Small intestine (tissue), 16 donors: ENCODE results near the gene TMEM175. TPM values are rescaled to one million over a fixed set of nuclear protein-coding genes. Genes with fewer than 3 reads are reported as not detected.

Experiments
- DNase-seq, 2 donors: peaks; one replicate each; pipeline versions ENCODE4 v3.0.0 to v3.0.0-alpha.2; 2013
- FAIRE-seq: peaks from 2 replicates; lab custom pipeline; 2012; peaks lifted over from hg19 to GRCh38; lab: Jason Lieb, UNC
- H3K27ac ChIP-seq, 3 donors: one replicate each; pipeline ENCODE4 v1.5.1; 2013; ENCODE audit warnings: low read length in 2 of 3, mild to moderate bottlenecking in 2 of 3, control low read depth in 1 of 3, inconsistent platforms in 1 of 3, low read depth in 1 of 3, moderate library complexity in 1 of 3
- H3K27me3 ChIP-seq, 3 donors: one replicate each; pipeline ENCODE4 v1.6.1; 2013; ENCODE audit warnings: low read length in 3 of 3, inconsistent platforms in 1 of 3; ENCODE audit not compliant: control insufficient read depth in 3 of 3, insufficient read depth in 3 of 3
- H3K36me3 ChIP-seq, 3 donors: one replicate each; pipeline ENCODE4 v1.6.1; 2013; ENCODE audit warnings: low read length in 3 of 3, inconsistent platforms in 1 of 3, low read depth in 1 of 3, mild to moderate bottlenecking in 1 of 3, moderate library complexity in 1 of 3; ENCODE audit not compliant: control insufficient read depth in 3 of 3, insufficient read depth in 2 of 3
- H3K4me1 ChIP-seq, 3 donors: one replicate each; pipeline ENCODE4 v1.6.1; 2013; ENCODE audit warnings: low read length in 2 of 3, inconsistent platforms in 1 of 3, low read depth in 1 of 3, mild to moderate bottlenecking in 1 of 3, moderate library complexity in 1 of 3; ENCODE audit not compliant: control insufficient read depth in 3 of 3, insufficient read depth in 2 of 3
- H3K4me3 ChIP-seq, 3 donors: one replicate each; pipeline ENCODE4 v1.5.1; 2013; ENCODE audit warnings: low read length in 3 of 3, control low read depth in 1 of 3, inconsistent platforms in 1 of 3, low read depth in 1 of 3, mild to moderate bottlenecking in 1 of 3, moderate library complexity in 1 of 3
- H3K9me3 ChIP-seq, 2 donors: one replicate each; pipeline ENCODE4 v1.6.1; 2013; ENCODE audit warnings: low read depth in 1 of 2, low read length in 1 of 2; ENCODE audit not compliant: control insufficient read depth in 2 of 2, insufficient read depth in 1 of 2
- WGBS, 3 donors: extraction: QIAGEN DNeasy Blood & Tissue Kit; methylation state at CpG; one replicate each; pipeline ENCODE4 v1.1.7; 2013; 5-methylcytosine and 5-hydroxymethylcytosine counted together
- long read RNA-seq, 10 donors: transcript quantifications; one replicate each; lab custom pipeline, GENCODE V29; 2026
- polyA plus RNA-seq, 4 donors: library from polyadenylated mRNA; stranded (reverse) in 3 of 4; unstranded in 1 of 4; fragments of 200-250 nt in 3 of 4; fragments of 120-200 nt in 1 of 4; gene quantifications; one replicate each; pipeline versions ENCODE4 v1.2.1 to v1.2.3, GENCODE V29; 2013
- donor health status: healthy with polysubstance abuse.
- donor health status: control.
- donor health status: control.
- donor health status: Bipolar disorder and iron deficiency.
- donor health status: healthy.

The TMEM175 gene
- 10 to 100 TPM; 23.1 to 29.5 (median 24.3) TPM for polyA plus RNA-seq
- long read RNA-seq, donor 1, result 0 reads
- long read RNA-seq, donor 2, partial matches to known transcripts, result 0 of 1 reads
- long read RNA-seq, donor 2, other reads (novel, unspliced or antisense), result 0 of 1 reads
- long read RNA-seq, donor 3, partial matches to known transcripts, result 0 of 4 reads
- long read RNA-seq, donor 3, other reads (novel, unspliced or antisense), result 0 of 4 reads
- long read RNA-seq, donor 4, result 0 reads
- long read RNA-seq, donor 5, result 0 reads
- long read RNA-seq, donor 6, result 0 reads
- long read RNA-seq, donor 7, result 0 reads
- long read RNA-seq, donor 8, partial matches to known transcripts, result 0 of 4 reads
- long read RNA-seq, donor 8, other reads (novel, unspliced or antisense), result 0 of 4 reads
- long read RNA-seq, donor 9, partial matches to known transcripts, result 0 of 3 reads
- long read RNA-seq, donor 9, other reads (novel, unspliced or antisense), result 0 of 3 reads
- long read RNA-seq, donor 10, transcript TMEM175-201 (11 exons, 1,860 nt), result major isoform, 5 of 12 reads
- long read RNA-seq, donor 10, partial matches to known transcripts, result 0 of 12 reads
- long read RNA-seq, donor 10, other reads (novel, unspliced or antisense), result 0 of 12 reads

GRCh38 chr4:931960-932712 lies at the start of gene TMEM175, which contains the start of gene GAK:
Gene TMEM175, plus strand, starts transcription at chr4:932460. Its CDS starts 15,280 bp downstream, at chr4:947740.
Gene GAK, minus strand, starts transcription at chr4:932316. Its CDS starts 129 bp downstream, at chr4:932187.
- Histone ChIP-seq H3K4me3 (peak within 1 kb of the TSS; percentile 92 to 99 (median 99)), H3K27me3 (no peaks in the 10 kb centered on the region), H3K9me3 (no peaks in the 10 kb centered on the region), H3K27ac (peak within 1 kb of the TSS; percentile 87 to 98 (median 98)), H3K36me3 (peaks cover 0 to 10% (median 0%) of the 10 kb centered on the region in 3 donors), H3K4me1 (peaks cover 4 to 26% (median 13%) of the 10 kb centered on the region in 3 donors)
- DNase-seq (peak; percentile 96 to 99), FAIRE-seq (no peak)
- 0% methylated on average over 86 to 99 of the region's 99 CpGs for WGBS, 3 donors

- no peak overlapping the region for H3K27ac ChIP-seq
- H3K27me3 ChIP-seq, result no peaks in the 10 kb centered on the region
- H3K4me3 ChIP-seq, result no peak overlapping the region
- H3K4me1 ChIP-seq, result no peaks in the 10 kb centered on the region
- FAIRE-seq (no peak), DNase-seq (no peak)
- 92 to 96% (median 95%) methylated on average over 21 to 22 of the region's 22 CpGs for WGBS, 3 donors
- no peaks in the 10 kb centered on the region for H3K9me3 ChIP-seq
- peaks cover 9 to 93% (median 28%) of the 10 kb centered on the region in 3 donors for H3K36me3 ChIP-seq
These were observed 49.6 kb upstream of the TMEM175 start for GRCh38 chr4:882646-883045.

GRCh38 chr4:883377-884095 lies 48.7 kb upstream of the TMEM175 start:
- peaks cover 9 to 98% (median 31%) of the 10 kb centered on the region in 3 donors for H3K36me3 ChIP-seq
- 93 to 94% (median 94%) methylated on average over 24 to 26 of the region's 26 CpGs for WGBS, 3 donors

GRCh38 chr4:884259-884658 lies 48.0 kb upstream of the TMEM175 start:
- Histone ChIP-seq H3K27ac (no peak overlapping the region), H3K9me3 (no peaks in the 10 kb centered on the region), H3K4me1 (no peaks in the 10 kb centered on the region), H3K27me3 (no peaks in the 10 kb centered on the region), H3K36me3 (peaks cover 9 to 99% (median 36%) of the 10 kb centered on the region in 3 donors), H3K4me3 (no peak overlapping the region)
- DNase-seq (no peak), FAIRE-seq (no peak)
- 93 to 94% (median 94%) methylated on average over 14 to 15 of the region's 15 CpGs for WGBS, 3 donors

More at GRCh38 chr4:883377-884095, 48.7 kb upstream of the TMEM175 start:
- no peak overlapping the region for H3K27ac ChIP-seq
- no peaks in the 10 kb centered on the region for H3K9me3 ChIP-seq
- no peak overlapping the region for H3K4me3 ChIP-seq
- H3K4me1 ChIP-seq, result no peaks in the 10 kb centered on the region
- no peaks in the 10 kb centered on the region for H3K27me3 ChIP-seq
- FAIRE-seq (no peak), DNase-seq (no peak)

GRCh38 chr4:884896-885295 lies 47.4 kb upstream of the TMEM175 start:
- FAIRE-seq (no peak), DNase-seq (no peak)
- 86 to 91% (median 90%) methylated on average over 24 of the region's 24 CpGs for WGBS, 3 donors
- H3K9me3 ChIP-seq, result no peaks in the 10 kb centered on the region
- no peaks in the 10 kb centered on the region for H3K27me3 ChIP-seq
- no peaks in the 10 kb centered on the region for H3K4me1 ChIP-seq
- H3K36me3 ChIP-seq, result peaks cover 9 to 100% (median 31%) of the 10 kb centered on the region in 3 donors
- H3K27ac ChIP-seq, result no peak overlapping the region
- no peak overlapping the region for H3K4me3 ChIP-seq

- peaks cover 9 to 100% (median 30%) of the 10 kb centered on the region in 3 donors for H3K36me3 ChIP-seq
- 93 to 95% (median 94%) methylated on average over 10 of the region's 10 CpGs for WGBS, 3 donors
These were observed 46.9 kb upstream of the TMEM175 start for GRCh38 chr4:885353-885752.

GRCh38 chr4:886244-886643 lies 46.0 kb upstream of the TMEM175 start:
- WGBS, 3 donors, result 89 to 97% (median 97%) methylated on average over 9 of the region's 9 CpGs
- Histone ChIP-seq H3K27ac (no peak overlapping the region), H3K4me3 (no peak overlapping the region), H3K27me3 (no peaks in the 10 kb centered on the region), H3K4me1 (no peaks in the 10 kb centered on the region), H3K36me3 (peaks cover 6 to 100% (median 35%) of the 10 kb centered on the region in 3 donors), H3K9me3 (no peaks in the 10 kb centered on the region)
- FAIRE-seq (no peak), DNase-seq (no peak)

More at GRCh38 chr4:885353-885752, 46.9 kb upstream of the TMEM175 start:
- H3K9me3 ChIP-seq, result no peaks in the 10 kb centered on the region
- DNase-seq, result no peak
- no peak overlapping the region for H3K4me3 ChIP-seq
- no peaks in the 10 kb centered on the region for H3K4me1 ChIP-seq
- FAIRE-seq, result no peak
- H3K27ac ChIP-seq, result no peak overlapping the region
- no peaks in the 10 kb centered on the region for H3K27me3 ChIP-seq
